ENCODE results near the gene CYP19A1.

DNA sequence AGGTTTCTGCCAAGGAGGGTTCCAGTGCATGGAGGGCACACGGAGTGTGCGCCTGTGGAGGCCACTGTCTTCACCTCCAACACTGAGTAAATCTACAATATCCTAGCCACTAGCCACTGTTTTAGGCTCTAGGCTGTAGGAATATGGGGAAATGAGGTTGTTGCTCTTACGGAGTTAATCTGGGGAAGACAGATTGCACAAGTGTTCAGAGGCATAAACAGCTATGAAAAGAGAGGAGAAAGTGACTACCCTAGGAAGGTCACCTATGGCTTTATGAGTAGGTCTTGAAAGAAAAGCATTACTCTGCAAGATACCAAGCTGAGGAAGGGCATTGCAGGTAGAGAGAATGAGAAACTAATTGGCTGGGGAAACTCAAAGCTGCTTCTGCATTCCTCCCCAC lies 85.7 kb downstream of the CYP19A1 start:
- TF ChIP-seq FOXP2 (optimal IDR thresholded peaks at IDR 0.05; ENCODE audit: borderline replicate concordance, extremely low read depth, extremely low read length, insufficient read depth) (no peak), POLR2AphosphoS5 (IDR thresholded peaks at IDR 0.05; ENCODE audit: low read depth, low read length) (no peak), TAF1 (IDR thresholded peaks at IDR 0.05; ENCODE audit: borderline replicate concordance, insufficient read depth, low read length) (no peak), SIN3A (IDR thresholded peaks at IDR 0.05; ENCODE audit: borderline replicate concordance, insufficient read depth, low read length) (no peak)
- TF ChIP-seq, protein P1, sequence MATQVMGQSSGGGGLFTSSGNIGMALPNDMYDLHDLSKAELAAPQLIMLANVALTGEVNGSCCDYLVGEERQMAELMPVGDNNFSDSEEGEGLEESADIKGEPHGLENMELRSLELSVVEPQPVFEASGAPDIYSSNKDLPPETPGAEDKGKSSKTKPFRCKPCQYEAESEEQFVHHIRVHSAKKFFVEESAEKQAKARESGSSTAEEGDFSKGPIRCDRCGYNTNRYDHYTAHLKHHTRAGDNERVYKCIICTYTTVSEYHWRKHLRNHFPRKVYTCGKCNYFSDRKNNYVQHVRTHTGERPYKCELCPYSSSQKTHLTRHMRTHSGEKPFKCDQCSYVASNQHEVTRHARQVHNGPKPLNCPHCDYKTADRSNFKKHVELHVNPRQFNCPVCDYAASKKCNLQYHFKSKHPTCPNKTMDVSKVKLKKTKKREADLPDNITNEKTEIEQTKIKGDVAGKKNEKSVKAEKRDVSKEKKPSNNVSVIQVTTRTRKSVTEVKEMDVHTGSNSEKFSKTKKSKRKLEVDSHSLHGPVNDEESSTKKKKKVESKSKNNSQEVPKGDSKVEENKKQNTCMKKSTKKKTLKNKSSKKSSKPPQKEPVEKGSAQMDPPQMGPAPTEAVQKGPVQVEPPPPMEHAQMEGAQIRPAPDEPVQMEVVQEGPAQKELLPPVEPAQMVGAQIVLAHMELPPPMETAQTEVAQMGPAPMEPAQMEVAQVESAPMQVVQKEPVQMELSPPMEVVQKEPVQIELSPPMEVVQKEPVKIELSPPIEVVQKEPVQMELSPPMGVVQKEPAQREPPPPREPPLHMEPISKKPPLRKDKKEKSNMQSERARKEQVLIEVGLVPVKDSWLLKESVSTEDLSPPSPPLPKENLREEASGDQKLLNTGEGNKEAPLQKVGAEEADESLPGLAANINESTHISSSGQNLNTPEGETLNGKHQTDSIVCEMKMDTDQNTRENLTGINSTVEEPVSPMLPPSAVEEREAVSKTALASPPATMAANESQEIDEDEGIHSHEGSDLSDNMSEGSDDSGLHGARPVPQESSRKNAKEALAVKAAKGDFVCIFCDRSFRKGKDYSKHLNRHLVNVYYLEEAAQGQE (IDR thresholded peaks at IDR 0.05; ENCODE audit: insufficient read depth in 1 of 2, low read depth in 2 of 2, low read length in 2 of 2): no peak

All from PFSK-1 (cell line).